Activated CD8-positive, alpha-beta T cell treated with anti-CD3 and anti-CD28 coated beads for 36 hours (primary cell): Measurements from ENCODE around the gene TMEM253. TPM values are rescaled to one million over a fixed set of nuclear protein-coding genes. Genes with fewer than 3 reads are reported as not detected.
A peak's percentile ranks its signal among the peaks of the same experiment; 100 is the strongest.

Experiments used
- ATAC-seq: fragments of 200-7000 bp; cut with Tn5 transposase; one replicate; pipeline ENCODE4 v1.10.0; 2021; ENCODE audit warnings: mild to moderate bottlenecking, moderate library complexity
- CTCF ChIA-PET: fragments of 350-600 bp; sonication (Branson Sonifier 250); formaldehyde crosslinking; loops from one replicate; lab custom pipeline; 2021; ENCODE audit warnings: antibody characterized with exemption; lab: Charles Lee
- POLR2A ChIA-PET: fragments of 350-600 bp; sonication (Branson Sonifier 250); formaldehyde crosslinking; loops from one replicate; lab custom pipeline; 2021; ENCODE audit warnings: antibody characterized with exemption; lab: Charles Lee
- DNase-seq: peaks from one replicate; pipeline ENCODE4 v3.0.0-alpha.2; 2020
- H3K27ac Mint-ChIP-seq: one replicate; pipeline ENCODE4 v1.8.0; 2021; ENCODE audit warnings: mild to moderate bottlenecking, mixed read lengths
- H3K27me3 Mint-ChIP-seq: one replicate; pipeline ENCODE4 v1.8.0; 2021; ENCODE audit warnings: mixed read lengths
- H3K36me3 Mint-ChIP-seq: one replicate; pipeline ENCODE4 v1.8.0; 2021; ENCODE audit warnings: low read depth, mixed read lengths
- H3K4me1 Mint-ChIP-seq: one replicate; pipeline ENCODE4 v1.8.0; 2021; ENCODE audit warnings: low read depth, mixed read lengths
- H3K4me3 Mint-ChIP-seq: one replicate; pipeline ENCODE4 v1.8.0; 2021; ENCODE audit warnings: mild to moderate bottlenecking, moderate library complexity, mixed read lengths
- H3K9me3 Mint-ChIP-seq: one replicate; pipeline ENCODE4 v1.8.0; 2021; ENCODE audit warnings: mixed read lengths
- CTCF ChIP-seq: fragments of 200-600 bp; IDR thresholded peaks from one replicate; pipeline ENCODE4 v1.8.0; 2022; ENCODE audit warnings: antibody characterized with exemption, mild to moderate bottlenecking
- intact Hi-C: fragments of 100-400 bp; cut with micrococcal nuclease; formaldehyde crosslinking; loops from one replicate; pipeline ENCODE4 v1.10.0; 2022
- total RNA-seq, 2 experiments: library from RNA; stranded (reverse); gene quantifications; one replicate each; pipeline ENCODE4 v1.2.3, GENCODE V29; 2021

The TMEM253 gene
- total RNA-seq, 2 experiments from 2014 or later, result not detected

GRCh38 chr14:21084396-21084795 is 16.5 kb upstream of the TMEM253 start:
- Mint-ChIP-seq H3K36me3 (no peaks in the 10 kb centered on the region), H3K9me3 (no peaks in the 10 kb centered on the region), H3K27me3 (no peaks in the 10 kb centered on the region), H3K4me3 (no peak overlapping the region), H3K27ac (no peak overlapping the region), H3K4me1 (peaks cover 16% of the 10 kb centered on the region)
- ATAC-seq (no peak), DNase-seq (no peak)
- POLR2A ChIA-PET, result no interaction called here
- intact Hi-C loops, result no loop called here
- CTCF ChIA-PET, result interaction anchor here (1.3 to 2.7 kb wide), 6 partner anchors 8 to 70 kb away, joined by 3 to 17 read pairs (median 10); partner anchors contain the start of gene ARHGEF40
- TF ChIP-seq CTCF, result no peak

- CTCF ChIA-PET, result interaction anchor here (1.2 to 5.8 kb wide), 5 partner anchors 17 to 70 kb away, joined by 4 to 105 read pairs (median 11); partner anchors contain the start of gene TMEM253
- intact Hi-C loops, result no loop called here
- H3K27ac Mint-ChIP-seq, result no peak overlapping the region
These were observed 15.6 kb upstream of the TMEM253 start for GRCh38 chr14:21084998-21085853.

DNA sequence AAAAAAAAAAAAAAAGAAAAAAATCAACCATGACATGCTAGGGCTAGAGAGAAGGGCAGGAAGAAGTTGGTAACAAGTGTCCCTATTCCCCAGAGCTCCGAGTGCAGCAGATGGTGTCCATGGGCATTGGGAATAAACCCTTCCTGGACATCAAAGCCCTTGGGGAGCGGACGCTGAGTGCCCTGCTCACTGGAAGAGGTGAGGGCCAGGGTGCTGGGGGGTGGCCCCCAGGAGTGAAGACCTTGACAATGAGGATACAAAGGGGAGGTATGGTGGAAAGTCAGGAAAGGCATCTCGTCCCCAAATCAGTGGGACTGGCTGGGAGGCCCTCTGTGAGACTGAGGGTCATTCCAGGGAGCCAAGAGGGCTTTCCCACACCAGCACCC is 14.0 kb upstream of the TMEM253 start:
- H3K27me3 Mint-ChIP-seq, result no peaks in the 10 kb centered on the region
- ATAC-seq, result no peak
- no peaks in the 10 kb centered on the region for H3K36me3 Mint-ChIP-seq
- DNase-seq, result no peak
- H3K9me3 Mint-ChIP-seq, result no peaks in the 10 kb centered on the region
- ChIA-PET POLR2A (interaction anchor here (1.3 to 4.0 kb wide), 2 partner anchors 16 kb away, joined by 6 to 30 read pairs; partner anchors contain the start of genes ARHGEF40 and TMEM253), CTCF (interaction anchor here (0.7 to 5.8 kb wide), 8 partner anchors 9 to 115 kb away, joined by 3 to 105 read pairs (median 4); partner anchors contain the start of gene TMEM253)
- intact Hi-C loops, result no loop called here
- peaks cover 16% of the 10 kb centered on the region for H3K4me1 Mint-ChIP-seq
- no peak overlapping the region for H3K4me3 Mint-ChIP-seq
- TF ChIP-seq CTCF, result no peak
- H3K27ac Mint-ChIP-seq, result no peak overlapping the region

More at GRCh38 chr14:21084998-21085853, 15.6 kb upstream of the TMEM253 start:
- H3K27me3 Mint-ChIP-seq, result no peaks in the 10 kb centered on the region
- no peaks in the 10 kb centered on the region for H3K9me3 Mint-ChIP-seq
- no peak overlapping the region for H3K4me3 Mint-ChIP-seq
- POLR2A ChIA-PET, result interaction anchor here (0.5 kb wide), 1 partner anchor 612 kb away, joined by 3 read pairs; no protein-coding TSS in a partner anchor
- H3K4me1 Mint-ChIP-seq, result peaks cover 16% of the 10 kb centered on the region
- H3K36me3 Mint-ChIP-seq, result no peaks in the 10 kb centered on the region
- DNase-seq, result no peak
- no peak for ATAC-seq
- no peak for TF ChIP-seq CTCF

GRCh38 chr14:21087294-21088091 is 13.4 kb upstream of the TMEM253 start:
- CTCF ChIA-PET, result interaction anchor here (0.7 to 5.8 kb wide), 9 partner anchors 9 to 116 kb away, joined by 3 to 105 read pairs (median 4); partner anchors contain the start of gene TMEM253
- DNase-seq (peak; percentile 59), ATAC-seq (peak; percentile 78)
- H3K36me3 Mint-ChIP-seq, result no peaks in the 10 kb centered on the region
- no peak for TF ChIP-seq CTCF
- no peak overlapping the region for H3K27ac Mint-ChIP-seq
- no peaks in the 10 kb centered on the region for H3K9me3 Mint-ChIP-seq
- peaks cover 17% of the 10 kb centered on the region for H3K4me1 Mint-ChIP-seq
- POLR2A ChIA-PET, result interaction anchor here (1.2 to 4.0 kb wide), 3 partner anchors 15 to 18 kb away, joined by 3 to 30 read pairs (median 6); partner anchors contain the start of genes ARHGEF40 and TMEM253
- H3K4me3 Mint-ChIP-seq, result no peak overlapping the region
- H3K27me3 Mint-ChIP-seq, result no peaks in the 10 kb centered on the region
- intact Hi-C loops, result no loop called here
